SIG-M5 treated with dmso at 0.1 percent for 504 hours (cell line): ENCODE results near the gene PCGF1.

Source experiments
- DNase-seq: peaks from one replicate; lab custom pipeline; 2025; ENCODE audit not compliant: unreplicated experiment; lab: John Stamatoyannopoulos, UW

PCGF1 gene

DNA sequence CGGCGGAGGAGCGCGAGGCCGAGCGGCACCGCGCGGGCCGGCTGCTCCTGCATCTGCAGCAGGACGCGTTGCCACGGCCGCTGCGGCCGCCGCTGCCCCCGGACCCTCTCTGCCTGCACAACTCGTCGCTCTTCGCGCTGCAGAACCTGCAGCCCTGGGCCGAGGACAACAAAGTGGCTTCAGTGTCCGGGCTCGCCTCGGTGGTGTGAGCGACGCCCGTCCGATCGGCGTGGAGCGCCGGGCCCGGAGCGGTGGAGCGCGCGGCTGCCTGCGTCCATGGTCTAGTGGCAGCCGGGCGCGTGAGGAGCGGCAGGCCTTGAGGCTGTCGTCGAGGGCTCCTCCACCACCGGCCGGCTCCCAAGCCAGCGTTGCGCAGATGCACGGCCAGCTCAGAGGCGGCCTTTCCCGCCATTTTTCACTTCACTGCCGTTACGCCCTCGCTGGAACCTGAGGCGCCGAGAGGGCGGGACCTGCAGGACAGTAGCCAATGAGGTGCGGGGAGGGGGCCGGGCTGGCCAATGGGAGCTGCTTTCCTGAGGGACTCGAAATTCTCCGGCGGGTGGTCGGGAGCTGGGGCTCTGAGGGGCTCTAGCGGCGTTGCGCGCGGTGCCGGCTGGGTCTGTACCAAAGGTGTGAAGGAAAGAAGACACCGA is 8.6 kb upstream of the PCGF1 start:
- DNase-seq = no peak

DNA sequence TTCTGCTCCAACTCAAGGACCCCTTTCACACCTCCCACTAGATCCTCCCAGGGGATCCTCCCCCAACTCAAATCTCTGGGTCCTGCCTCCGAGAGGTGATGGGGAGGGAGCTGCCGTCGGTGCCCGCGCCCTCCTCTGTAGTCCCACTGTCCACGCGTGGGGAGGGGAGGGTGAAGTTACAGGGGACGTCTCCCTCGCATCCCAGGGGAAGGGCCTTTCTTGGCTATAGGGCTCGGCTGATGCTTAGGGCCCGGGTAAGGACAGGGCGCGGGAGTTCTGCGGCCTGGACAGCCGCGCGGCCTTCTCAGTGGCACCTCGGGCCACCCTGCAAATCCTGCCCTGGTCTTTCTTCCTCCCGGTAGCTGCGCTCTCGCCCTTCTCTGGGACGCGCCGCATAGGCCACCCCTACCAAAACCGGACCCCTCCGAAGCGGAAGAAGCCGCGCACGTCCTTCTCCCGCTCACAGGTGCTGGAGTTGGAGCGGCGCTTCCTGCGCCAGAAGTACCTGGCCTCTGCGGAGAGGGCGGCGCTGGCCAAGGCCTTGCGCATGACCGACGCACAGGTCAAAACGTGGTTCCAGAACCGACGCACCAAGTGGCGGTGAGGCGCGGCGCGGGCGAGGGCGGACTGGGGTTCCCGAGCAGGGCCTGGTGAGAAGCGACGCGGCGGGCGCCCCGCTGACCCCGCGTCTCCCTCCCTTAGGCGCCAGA is 7.9 kb upstream of the PCGF1 start:
- DNase-seq = no peak

DNA sequence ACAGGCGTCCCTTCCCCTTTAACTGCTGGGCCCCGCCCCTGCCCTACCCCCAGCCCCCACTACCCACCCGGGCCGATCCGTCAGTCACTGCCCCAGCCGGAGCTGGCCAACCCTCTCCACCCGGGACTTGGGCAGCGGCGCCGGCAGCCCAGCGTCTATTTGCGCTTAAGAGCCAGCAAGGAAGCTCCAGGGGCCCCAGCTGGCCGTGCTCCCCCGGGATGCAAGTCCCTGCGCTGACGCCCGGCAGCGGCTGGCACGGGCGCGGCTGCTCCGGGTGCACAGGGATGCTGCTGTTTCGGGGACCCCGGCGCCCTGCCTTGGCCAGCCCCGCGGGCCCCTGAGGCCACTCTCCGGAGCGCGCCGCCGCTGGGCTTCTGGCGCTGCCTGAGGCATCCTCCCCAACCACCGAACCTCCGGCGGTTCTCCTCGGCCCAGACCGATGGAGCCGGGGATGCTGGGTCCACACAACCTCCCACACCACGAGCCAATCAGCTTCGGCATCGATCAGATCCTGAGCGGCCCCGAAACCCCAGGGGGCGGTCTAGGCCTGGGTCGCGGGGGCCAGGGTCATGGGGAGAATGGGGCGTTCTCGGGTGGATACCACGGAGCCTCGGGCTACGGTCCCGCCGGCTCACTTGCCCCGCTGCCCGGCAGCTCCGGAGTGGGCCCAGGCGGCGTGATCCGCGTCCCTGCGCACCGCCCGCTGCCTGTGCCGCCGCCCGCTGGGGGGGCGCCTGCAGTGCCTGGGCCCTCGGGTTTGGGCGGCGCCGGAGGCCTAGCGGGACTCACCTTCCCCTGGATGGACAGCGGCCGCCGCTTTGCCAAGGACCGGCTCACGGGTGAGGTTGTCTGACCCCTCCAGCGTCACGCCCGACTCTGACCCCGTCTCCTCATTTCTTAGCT is 7.1 kb upstream of the PCGF1 start, which contains the start of gene TLX2:
Gene TLX2 (plus strand): TSS at position 83 of the 903 bp plus-strand sequence. CDS start 357 bp downstream, at position 440.
- DNase-seq = no peak

DNA sequence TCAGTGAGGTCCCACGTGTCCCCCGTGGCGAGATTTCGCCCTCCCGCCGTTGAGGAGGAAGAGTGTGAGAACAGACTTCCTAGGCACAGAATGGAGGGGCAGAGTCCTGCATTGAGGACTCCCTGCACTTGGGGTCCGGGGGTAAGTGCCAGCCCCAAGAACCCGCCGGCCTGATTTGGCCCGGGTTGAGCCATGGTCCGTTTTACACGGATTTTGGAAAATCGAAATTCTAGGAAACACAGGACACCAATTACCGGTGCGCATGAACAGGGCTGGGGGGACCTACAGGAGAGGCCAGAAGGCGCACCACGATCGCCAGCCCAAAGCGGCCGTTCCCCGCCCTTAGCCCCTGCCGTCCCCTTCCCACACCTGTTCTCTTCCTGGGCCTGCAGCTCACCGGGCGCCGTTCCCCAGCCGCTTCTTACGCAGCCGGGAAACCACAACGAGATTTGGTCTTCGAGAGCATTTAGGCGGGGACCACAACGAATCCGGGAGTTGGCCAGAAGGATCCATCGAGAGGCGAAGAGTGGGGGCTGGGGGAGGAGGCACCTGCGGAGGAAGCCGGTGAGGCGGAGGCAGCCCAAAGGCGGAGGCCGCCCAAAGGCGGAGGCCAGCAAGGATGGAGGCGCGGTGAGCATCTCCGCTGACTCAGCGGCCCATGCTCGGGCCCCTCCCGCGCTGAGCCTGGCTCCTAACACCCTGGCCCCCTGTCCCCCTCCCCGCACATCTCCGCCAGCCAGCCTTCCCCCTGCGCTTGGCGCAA is 6.3 kb upstream of the PCGF1 start:
- DNase-seq = no peak

DNA sequence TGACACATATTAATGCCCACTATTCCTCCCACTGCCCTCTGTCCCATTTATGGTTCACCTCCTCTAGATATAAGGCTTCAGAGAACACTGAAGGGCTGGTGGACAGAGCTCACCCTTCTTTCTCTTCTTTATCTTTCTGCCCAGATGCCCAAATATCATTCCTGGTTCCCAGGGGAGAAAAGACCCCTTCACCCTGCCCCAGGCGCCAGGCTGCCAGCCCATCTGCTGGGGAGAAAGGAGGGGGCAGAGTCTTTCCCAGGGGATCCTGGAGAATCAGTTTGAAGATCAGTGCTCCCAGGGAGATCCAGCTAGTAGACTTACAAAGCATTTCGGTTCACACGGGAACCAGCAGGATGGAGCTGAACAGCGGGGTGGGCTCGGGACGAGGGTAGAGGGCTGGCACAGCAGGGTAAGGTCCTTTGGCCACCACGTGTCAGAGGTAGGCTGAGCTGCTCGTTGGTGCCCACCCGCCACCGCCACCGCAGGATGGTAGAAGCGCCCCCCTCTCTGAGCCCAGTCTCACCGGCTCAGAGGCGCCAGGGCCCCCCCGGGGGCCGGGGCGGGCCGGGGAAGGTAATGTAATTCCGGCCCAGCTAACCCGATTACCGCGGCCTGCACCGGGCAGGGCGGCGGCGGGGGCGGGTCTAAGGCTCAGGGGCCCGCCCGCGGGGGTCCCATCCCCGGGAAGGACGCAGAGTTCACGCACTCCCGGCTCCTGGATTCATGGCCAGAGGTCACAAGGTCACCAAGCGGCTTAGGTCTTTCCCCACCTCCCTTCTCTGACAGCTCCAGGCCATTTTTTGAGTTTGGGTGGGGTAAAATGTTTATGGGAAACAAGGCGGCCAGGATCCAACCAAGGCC is 5.5 kb upstream of the PCGF1 start:
- DNase-seq = no peak

DNA sequence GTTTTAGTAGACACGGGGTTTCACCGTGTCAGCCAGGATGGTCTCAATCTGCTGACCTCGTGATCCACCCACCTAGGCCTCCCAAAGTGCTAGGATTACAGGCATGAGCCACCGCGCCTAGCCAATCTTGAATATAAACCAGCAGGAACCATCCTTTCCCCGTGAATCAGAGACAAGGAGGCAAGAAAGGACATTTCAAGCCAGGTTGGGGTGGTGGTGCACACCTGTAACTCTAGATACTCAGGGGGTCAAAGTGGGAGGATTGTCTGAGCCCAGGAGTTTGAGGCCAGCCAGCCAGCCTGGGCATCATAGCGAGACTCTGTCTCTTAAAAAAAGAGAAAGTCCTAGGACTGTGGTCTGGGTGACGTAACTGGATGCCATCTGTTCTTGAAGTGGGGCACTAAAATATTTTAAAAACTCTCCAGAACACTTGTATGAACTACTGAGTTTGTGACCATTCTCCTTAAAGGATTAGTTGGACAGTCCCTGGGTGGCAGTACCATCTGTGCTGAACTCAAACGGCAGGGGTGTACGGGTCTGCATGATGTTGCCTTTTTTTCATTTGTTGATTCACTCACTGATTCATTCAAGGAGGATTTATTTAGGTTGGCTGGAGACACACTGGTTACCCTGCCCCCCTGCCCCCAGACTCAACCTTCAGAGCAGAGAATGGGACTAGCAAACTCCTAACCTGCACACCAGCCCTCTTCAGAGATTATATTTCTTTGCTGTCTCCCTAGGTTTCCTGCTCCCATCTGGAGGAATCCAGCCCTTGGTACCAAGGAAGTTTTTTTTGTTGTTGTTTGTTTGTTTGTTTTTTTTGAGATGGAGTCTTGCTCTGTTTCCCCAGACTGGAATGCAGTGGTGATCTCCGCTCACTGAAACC is 3.9 kb upstream of the PCGF1 start:
- DNase-seq = no peak

DNA sequence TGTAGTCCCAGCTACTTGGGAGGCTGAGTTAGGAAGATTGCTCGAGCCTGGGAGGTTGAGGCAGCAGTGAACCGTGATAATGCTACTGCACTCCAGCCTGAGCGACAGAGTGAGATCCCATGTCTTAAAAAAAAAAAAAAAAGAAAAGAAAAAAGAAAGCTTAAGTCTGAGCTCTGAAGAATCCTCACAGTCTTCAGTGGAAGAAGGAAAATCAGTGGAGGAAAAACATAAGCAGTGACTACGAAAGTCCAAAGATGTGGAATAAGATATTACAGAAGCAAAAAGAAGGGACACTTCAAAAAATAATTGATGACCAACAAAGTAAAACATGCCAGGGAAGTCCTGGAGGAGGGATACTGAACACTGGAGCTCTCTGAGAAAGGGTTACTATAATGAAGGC is 2.8 kb upstream of the PCGF1 start:
- no peak for DNase-seq

DNA sequence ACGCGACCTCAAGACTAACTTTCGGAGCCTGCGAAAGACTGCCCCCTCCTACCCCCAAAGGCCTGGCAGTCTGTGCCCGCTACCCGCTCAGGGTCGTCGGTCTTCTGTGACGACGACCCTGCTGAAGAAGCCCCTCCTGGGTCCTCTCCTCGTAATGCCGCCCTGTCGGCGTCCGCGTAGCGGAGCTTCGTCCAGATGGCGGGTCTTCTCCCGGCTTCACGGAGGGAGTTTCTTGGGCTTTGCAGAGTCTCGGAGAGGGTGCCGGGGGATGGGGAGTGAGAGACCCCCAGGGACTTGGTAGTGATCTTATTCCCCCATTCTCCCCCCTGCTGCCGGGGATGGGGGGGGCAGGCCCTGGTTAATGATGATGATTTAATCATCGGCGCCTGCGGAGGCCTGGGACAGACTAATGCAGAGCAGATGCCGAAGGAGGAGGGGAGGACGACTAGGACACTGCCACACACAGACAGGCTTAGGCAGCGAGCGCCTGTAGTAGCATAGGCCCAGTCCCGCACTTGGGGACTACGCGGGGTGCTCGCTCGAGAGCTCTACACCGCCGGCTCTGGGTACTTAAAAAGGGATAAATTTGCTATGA is 528 bp upstream of the PCGF1 start:
- DNase-seq = no peak

DNA sequence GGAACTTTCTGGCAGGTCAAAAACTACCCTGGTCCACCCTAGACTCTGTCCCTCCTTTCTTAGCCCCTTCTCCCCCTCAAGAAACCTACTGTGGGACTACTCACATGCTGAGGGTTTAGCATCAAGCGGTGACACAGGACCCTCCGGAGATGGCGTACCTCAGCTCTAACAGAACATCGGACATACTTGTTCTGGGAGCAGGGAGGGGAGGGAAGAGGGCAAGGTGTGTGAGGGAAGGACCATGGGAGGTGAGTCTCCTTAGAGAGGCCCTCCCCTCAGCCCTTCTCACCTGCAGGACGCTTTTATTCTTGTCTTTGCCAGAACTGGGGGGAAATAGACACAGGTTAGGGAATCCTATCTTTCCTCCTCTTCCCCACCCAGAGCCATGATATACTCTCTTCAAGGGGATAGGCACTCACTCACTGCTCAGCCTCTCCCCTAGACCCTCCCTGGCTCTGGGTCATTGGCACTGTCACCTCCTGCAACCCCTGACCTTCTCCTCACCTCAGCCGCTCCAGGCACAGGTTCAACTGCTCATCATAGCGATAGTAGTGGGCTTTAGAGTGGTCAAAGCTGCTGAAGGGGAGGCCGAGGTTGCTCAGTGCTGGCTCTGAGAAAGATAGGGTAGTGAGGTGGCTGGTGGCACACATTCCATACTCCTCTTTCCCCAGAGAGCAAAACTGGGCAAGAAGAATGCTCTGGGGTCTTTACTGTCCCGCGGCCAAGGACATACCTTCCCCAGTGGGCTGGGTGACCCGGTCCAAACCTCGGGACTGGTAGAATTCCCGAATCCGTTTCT is 1.8 kb downstream of the PCGF1 start:
- no peak for DNase-seq

DNA sequence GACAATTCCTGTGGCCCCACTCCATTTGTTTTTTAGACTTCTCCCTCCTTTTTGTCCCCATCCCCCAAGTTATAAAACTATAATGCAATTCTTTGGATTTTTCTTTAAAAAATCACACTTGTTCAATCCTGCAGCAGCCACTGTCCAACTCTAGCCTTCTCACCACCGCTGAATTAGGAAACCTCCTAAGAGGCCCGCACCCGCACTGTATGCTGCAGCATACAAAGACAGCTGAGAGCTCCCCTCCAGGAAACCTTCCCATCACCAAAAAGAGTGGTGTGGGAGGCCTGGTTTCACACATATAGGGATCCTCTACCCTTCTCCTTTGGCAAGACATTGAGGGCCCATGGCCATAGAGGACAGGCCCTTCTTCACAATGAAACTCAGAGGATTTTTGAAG is 2.9 kb downstream of the PCGF1 start:
- no peak for DNase-seq

DNA sequence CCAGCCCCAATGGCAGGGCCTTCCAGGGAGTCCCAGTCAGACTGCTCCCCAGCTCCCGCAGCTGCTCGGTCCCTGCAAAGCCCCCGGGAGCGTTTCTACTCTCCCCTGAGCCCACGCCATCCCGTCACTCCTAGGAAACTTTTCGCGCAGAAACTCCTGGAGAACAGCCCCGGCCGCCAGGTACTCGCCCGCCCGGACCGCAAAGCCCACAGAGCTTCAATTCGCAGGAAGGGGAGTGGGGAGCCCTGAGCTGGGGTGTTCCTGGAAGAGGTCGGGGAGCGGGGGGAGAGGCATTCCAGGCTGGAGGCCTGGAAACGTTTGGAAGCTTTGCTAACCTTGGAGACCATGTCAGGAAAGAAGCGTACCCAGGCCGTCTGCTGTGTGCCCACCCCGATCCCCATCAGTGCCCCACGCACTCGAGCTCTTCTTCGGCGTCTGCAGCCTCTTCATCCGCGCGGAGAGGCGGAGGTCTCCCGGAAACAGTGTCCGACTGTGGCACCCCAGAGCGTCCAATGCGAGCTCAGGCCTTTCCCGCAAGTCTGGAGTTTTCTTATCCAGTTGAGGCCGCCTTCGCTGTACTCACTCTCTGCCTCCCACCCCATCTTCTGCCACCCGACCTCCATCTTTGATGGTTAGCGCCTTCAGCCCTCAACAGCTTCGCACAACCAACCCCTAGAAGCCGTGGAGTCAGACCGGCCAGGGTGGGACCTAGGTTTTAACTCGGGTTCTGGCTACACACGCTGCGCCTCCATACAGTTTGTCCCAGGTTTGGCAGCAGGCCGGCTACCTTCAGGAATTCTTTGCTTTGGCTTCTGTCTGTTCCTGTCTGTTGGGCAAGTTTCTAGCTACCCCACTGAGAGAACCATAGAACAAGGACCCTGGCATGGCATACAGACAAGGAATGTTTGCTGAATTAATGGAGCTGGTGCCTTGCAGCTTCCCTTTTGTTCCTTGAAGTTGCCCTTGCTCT is 3.7 kb downstream of the PCGF1 start:
- no peak for DNase-seq

DNA sequence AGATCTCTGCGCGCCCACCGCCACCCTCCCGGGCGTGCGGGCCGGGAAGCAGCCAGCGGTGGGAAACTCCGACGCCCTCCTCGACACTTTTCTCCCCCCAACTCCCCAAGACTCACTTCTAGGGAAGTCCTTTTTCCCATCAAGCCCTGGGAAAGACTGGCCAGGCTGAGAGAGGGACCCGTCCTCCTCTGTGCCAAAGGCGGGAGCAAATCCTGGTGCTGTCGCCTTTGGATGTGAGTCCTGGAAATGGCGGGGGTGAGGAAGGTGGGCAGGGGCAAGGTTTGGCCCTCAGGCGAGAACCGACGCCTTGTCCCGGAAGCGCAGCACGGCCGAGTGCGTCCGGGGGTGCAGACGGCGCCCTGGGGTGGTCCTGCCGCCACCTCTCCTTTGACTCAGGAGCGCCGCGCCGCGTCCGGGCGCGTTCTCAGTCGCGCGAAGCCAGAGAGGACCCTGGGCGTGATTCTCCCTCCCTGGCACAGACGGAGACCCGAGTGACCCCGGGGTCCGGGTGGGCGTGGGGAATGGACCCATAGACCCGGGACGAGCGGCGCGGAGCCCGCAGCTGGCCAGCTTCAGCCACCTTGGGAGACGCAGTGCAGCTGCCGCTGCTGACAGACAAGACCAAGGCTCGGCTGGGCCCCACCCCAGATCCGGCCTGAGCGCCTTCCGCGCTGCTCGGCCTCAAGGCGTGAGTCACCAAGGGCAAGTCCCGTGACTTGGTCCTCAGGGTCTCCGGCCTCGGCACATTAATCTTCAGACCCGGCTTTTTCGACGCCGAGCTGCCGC is 4.6 kb downstream of the PCGF1 start:
- DNase-seq = peak; percentile 45

DNA sequence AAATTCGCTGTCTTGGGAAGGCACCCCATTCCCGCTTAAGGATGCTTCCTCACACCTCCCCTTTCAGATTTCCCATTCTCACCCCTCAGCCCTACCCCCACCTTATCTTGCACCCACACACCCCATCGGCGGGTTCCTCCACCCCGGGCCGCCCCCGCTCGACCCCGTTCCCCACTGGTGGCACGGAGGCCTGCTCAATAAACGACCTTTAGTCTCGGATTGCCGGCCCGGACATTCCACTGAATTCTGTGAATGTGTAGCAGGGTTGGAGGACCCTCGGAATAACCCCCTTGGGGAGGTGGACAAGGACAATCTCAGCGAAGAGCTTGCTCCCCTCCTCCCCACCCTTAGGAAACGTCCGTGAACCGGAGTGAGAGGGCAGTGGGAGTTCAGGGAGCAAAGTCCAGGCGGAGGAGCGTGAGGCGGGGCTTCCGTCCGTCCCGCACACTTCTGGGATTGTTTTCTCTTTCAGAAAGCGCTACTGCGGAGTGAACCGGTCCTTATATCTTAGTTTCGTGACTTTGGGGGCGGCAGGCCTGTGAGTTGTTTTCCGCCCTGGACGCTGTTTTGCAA is 5.3 kb downstream of the PCGF1 start:
- DNase-seq = no peak

DNA sequence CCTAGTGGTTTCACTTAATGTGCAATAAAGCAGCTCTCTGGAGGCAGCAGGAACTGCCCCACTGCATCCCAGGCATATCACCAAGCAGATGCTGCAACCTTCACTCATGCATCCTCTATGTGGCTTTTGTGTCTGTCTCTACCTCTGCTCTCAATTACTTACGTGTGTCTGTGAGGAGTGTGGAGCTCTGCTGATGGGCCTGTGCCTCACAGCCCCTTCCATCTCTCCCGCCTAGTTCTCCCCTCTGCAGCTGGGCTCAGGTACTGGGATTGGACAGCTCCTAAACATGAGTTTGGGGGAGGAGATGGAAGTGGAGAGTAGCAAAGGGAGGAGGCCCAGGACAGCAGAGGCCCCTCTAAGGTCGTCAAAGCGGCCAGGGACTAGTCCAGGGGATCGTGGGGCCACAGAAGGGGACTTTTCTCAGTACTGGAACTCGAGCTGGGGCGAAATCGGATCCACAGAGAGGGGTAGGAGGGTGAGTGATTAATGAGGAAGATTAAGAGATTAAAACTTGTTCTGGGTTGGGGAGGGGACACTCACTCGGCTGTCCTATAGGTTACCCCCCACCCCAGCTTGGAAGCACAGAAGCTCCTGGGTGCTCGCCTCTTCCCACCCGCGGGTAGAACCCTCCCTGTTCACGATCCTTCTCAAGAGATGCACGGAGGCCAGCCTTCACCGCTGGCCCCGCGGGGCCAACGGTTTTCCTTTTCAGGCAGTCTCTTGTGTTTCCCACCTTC is 6.0 kb downstream of the PCGF1 start:
- no peak for DNase-seq

DNA sequence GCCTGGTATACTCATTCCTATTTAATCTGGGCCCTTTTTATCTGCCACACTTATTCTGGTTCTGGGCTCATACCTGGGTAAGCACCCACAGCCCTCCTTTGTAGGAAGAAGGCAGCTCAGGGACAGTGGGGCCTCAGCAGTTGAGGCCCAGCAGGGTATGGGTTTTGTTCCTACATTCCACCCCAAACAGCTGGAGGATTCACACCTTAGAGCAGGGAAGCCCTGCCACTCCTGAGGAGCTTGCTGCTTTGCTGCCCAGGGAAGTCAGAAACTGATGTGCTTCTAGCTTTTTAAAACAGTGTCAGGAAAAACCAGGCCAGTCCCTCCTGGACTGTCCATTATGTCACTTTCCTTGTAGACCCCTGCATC is 6.9 kb downstream of the PCGF1 start:
- DNase-seq = no peak
